ENCODE results near the gene RGPD4. TPM values are rescaled to one million over a fixed set of nuclear protein-coding genes. Genes with fewer than 3 reads are reported as not detected.

RGPD4 gene
- total and polyA plus RNA-seq, 2 donors (not counting 1 experiment from before 2014, with no cell fraction given), result not detected

DNA sequence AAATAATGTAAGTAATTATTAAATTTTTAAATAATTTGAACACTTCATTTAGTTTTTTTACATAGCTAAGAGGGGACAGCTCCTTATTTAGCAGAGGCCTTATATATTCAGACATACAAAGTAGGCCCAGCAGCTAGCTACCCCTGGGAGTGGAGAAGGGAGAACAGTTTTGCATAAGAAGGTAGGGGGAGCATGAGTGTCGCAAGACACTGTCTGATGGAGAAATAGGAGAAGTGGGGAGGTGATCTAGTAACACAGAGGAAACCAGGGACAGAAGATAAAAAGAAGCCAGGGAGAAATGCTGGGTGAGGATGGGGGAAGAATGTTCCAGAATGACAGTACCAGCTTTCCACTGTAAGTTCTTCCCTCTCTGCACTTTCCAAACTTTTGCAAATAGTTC, 16.0 kb upstream of the RGPD4 start:
- Mint-ChIP-seq H3K27ac (no peak overlapping the region), H3K4me1 (no peaks in the 10 kb centered on the region), H3K27me3 (no peaks in the 10 kb centered on the region), H3K4me3 (no peak overlapping the region), H3K9me3 (ENCODE audit: insufficient read depth) (no peaks in the 10 kb centered on the region)
- no peaks in the 10 kb centered on the region for H3K79me2 ChIP-seq (ENCODE audit: control insufficient read depth, insufficient read depth, low read length)
- H3K27ac ChIP-seq (ENCODE audit: low read length in 2 of 2), result no peak overlapping the region
- H3K9ac ChIP-seq (ENCODE audit: low read length), result no peak overlapping the region
- no peak overlapping the region for H2AFZ ChIP-seq (ENCODE audit: insufficient read depth, low read depth, low read length, poor library complexity, severe bottlenecking)
- no peaks in the 10 kb centered on the region for H4K20me1 ChIP-seq (ENCODE audit: control insufficient read depth, insufficient read depth, low read length, poor library complexity, severe bottlenecking)
- no peaks in the 10 kb centered on the region for H3K9me3 ChIP-seq (ENCODE audit: control extremely low read depth in 1 of 3, control insufficient read depth in 2 of 3, insufficient read depth in 1 of 3, low read length in 2 of 3)
- intact Hi-C loops (cut with micrococcal nuclease), result no loop called here
- no peak overlapping the region for H3K4me3 ChIP-seq (ENCODE audit: control extremely low read depth in 1 of 5, extremely low read depth in 1 of 5, insufficient read depth in 1 of 5, low read depth in 2 of 5, low read length in 4 of 5)
- H3K4me2 ChIP-seq (replicated peaks; ENCODE audit: low read depth, low read length, poor library complexity, severe bottlenecking), result no peak overlapping the region
- POLR2A ChIA-PET, result no interaction called here
- DNase-seq, result no peak
- CTCF ChIA-PET, result no interaction called here
- H3K27me3 ChIP-seq (replicated peaks in 1 of 4; ENCODE audit: control extremely low read depth in 1 of 4, control insufficient read depth in 3 of 4, insufficient read depth in 4 of 4, low read length in 3 of 4), result no peaks in the 10 kb centered on the region
- WGBS (ENCODE audit: insufficient coverage), result 43% methylated on average over 1 of the region's 1 CpG
- H3K36me3 ChIP-seq (replicated peaks in 1 of 2; ENCODE audit: control extremely low read depth in 1 of 2, control insufficient read depth in 1 of 2, extremely low read depth in 1 of 2, insufficient read depth in 2 of 2, low read length in 1 of 2), result no peaks in the 10 kb centered on the region
- no peak for ATAC-seq (ENCODE audit: low read depth)
- TF ChIP-seq EZH2 (IDR thresholded peaks at IDR 0.05; ENCODE audit: borderline replicate concordance, insufficient read depth, low read depth, low read length, poor library complexity, severe bottlenecking), result no peak
- TF ChIP-seq, protein P1, sequence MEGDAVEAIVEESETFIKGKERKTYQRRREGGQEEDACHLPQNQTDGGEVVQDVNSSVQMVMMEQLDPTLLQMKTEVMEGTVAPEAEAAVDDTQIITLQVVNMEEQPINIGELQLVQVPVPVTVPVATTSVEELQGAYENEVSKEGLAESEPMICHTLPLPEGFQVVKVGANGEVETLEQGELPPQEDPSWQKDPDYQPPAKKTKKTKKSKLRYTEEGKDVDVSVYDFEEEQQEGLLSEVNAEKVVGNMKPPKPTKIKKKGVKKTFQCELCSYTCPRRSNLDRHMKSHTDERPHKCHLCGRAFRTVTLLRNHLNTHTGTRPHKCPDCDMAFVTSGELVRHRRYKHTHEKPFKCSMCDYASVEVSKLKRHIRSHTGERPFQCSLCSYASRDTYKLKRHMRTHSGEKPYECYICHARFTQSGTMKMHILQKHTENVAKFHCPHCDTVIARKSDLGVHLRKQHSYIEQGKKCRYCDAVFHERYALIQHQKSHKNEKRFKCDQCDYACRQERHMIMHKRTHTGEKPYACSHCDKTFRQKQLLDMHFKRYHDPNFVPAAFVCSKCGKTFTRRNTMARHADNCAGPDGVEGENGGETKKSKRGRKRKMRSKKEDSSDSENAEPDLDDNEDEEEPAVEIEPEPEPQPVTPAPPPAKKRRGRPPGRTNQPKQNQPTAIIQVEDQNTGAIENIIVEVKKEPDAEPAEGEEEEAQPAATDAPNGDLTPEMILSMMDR (IDR thresholded peaks at IDR 0.05), result no peak
- no peaks in the 10 kb centered on the region for H3K4me1 ChIP-seq (ENCODE audit: control insufficient read depth in 2 of 2, insufficient read depth in 2 of 2, low read length in 2 of 2)

GRCh38 chr2:107811411-107811810, 15.3 kb upstream of the RGPD4 start:
- ChIA-PET POLR2A (no interaction called here), CTCF (no interaction called here)
- intact Hi-C loops (cut with micrococcal nuclease), result no loop called here
- no peaks in the 10 kb centered on the region for H3K9me3 Mint-ChIP-seq (ENCODE audit: insufficient read depth)
- Histone ChIP-seq H3K9ac (ENCODE audit: low read length) (no peak overlapping the region), H3K4me1 (ENCODE audit: control insufficient read depth in 2 of 2, insufficient read depth in 2 of 2, low read length in 2 of 2) (no peaks in the 10 kb centered on the region), H3K4me3 (ENCODE audit: control extremely low read depth in 1 of 5, extremely low read depth in 1 of 5, insufficient read depth in 1 of 5, low read depth in 2 of 5, low read length in 4 of 5) (no peak overlapping the region), H3K79me2 (ENCODE audit: control insufficient read depth, insufficient read depth, low read length) (no peaks in the 10 kb centered on the region), H4K20me1 (ENCODE audit: control insufficient read depth, insufficient read depth, low read length, poor library complexity, severe bottlenecking) (no peaks in the 10 kb centered on the region), H3K27me3 (replicated peaks in 1 of 4; ENCODE audit: control extremely low read depth in 1 of 4, control insufficient read depth in 3 of 4, insufficient read depth in 4 of 4, low read length in 3 of 4) (no peaks in the 10 kb centered on the region), H2AFZ (ENCODE audit: insufficient read depth, low read depth, low read length, poor library complexity, severe bottlenecking) (no peak overlapping the region), H3K36me3 (replicated peaks in 1 of 2; ENCODE audit: control extremely low read depth in 1 of 2, control insufficient read depth in 1 of 2, extremely low read depth in 1 of 2, insufficient read depth in 2 of 2, low read length in 1 of 2) (no peaks in the 10 kb centered on the region), H3K4me2 (replicated peaks; ENCODE audit: low read depth, low read length, poor library complexity, severe bottlenecking) (no peak overlapping the region), H3K9me3 (ENCODE audit: control extremely low read depth in 1 of 3, control insufficient read depth in 2 of 3, insufficient read depth in 1 of 3, low read length in 2 of 3) (no peaks in the 10 kb centered on the region), H3K27ac (ENCODE audit: low read length in 2 of 2) (no peak overlapping the region)
- H3K27ac Mint-ChIP-seq, result no peak overlapping the region
- WGBS (ENCODE audit: insufficient coverage), result 100% methylated on average over 1 of the region's 2 CpGs
- no peaks in the 10 kb centered on the region for H3K4me1 Mint-ChIP-seq
- no peak overlapping the region for H3K4me3 Mint-ChIP-seq
- ATAC-seq (ENCODE audit: low read depth) (no peak), DNase-seq (no peak)
- no peak for TF ChIP-seq EZH2 (IDR thresholded peaks at IDR 0.05; ENCODE audit: borderline replicate concordance, insufficient read depth, low read depth, low read length, poor library complexity, severe bottlenecking)
- TF ChIP-seq, protein P1 (IDR thresholded peaks at IDR 0.05), result no peak
- H3K27me3 Mint-ChIP-seq, result no peaks in the 10 kb centered on the region
